ENCODE data around the gene MSI1.
"Not testable (repeated sequence)": the region's sequence is repeated elsewhere in the genome, so short reads cannot be mapped to it uniquely, and the experiment has no call there.

MSI1 gene

DNA sequence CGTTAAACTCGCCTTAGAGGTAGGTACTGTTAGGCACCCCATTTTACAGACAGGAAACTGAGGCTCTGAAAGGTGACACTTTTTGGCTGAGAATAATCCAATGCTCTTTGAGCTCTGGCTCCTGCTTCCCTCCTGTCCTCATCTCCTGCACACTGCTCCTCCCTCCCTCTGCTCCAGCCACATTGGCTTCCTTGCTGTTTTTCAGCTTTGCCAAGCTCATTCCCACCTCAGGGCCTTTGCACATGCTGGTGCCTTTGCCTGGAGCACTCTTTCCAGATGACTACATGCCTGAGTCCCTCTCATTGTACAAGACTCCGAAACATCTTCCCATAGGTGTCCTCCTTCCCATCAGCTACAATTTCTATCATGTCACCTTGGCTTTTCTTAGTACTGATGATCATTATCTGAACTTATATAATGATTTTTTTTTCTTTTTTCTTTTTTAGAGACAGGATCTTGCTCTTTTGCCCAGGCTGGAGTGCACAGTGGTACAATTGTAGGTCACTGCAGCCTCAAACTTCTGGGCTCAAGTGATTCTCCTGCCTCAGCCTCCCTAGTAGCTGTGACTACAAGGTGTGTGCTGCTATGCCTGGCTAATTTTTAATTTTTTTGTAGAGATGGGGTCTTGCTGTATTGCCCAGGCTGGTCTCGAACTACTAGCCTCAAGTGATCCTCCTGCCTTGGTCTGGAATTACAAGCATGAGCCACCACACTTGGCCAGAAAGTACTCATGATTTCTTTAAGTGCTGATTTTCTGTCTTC, 15.2 kb downstream of the MSI1 start:
- no peak for DNase-seq

- DNase-seq = no peak
Measured at GRCh38 chr12:120353136-120353535, 15.8 kb downstream of the MSI1 start.

DNA sequence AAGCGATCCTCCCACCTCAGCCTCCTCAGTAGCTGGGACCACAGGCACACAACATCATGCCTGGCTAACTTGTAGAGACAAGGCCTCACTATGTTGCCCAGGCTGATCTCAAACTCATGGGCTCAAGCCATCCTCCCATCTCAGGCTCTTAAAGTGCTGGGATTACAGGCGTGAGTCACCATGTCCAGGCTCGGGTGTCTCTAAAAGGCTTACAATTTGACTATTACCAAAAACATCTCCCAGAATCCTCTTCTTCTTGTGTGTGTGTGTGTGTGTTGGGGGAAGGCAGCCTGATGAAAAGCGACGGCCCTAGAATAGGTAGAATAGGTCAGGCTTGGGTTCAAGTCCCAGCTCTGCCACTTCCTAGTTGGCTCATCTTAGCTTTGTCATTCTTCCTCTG, 16.8 kb downstream of the MSI1 start:
- DNase-seq = no peak

DNA sequence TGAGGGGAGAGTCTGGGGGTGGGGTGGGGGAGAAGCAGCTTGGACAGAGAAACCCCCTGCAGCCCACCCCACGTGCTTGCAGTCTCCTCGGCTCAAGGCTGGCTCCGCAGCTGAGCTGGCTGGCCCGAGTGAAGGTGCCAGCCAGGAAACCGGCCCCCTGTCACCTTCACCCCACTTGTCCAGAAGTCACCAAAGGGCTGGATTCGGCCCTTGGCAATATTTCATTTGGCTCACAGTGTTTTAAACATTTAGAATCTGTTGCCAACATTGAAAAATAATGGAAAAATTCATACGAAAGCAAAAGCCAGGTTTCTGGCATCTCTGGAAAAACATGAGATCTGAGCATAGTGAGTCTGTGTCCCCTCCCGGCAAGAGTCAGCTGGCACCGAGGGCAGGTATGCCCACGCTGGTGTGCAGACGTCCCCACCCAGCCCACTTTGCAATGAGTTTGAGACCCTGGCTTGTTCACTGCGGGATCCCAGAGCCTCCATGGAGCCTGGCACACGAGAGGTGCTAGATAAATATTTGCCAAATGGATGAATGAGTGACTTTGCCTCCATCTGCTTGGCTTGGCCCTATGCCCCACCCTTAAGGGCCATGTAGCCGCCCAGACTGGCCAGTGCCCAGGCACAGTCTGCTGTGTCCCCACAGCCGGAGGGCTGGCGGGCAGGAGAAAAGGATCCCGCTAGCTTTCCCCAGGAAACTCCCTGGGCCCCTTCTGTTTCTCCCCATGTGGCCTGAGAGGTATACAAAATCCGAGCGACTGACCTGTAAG, 18.2 kb downstream of the MSI1 start:
- no peak for DNase-seq

DNA sequence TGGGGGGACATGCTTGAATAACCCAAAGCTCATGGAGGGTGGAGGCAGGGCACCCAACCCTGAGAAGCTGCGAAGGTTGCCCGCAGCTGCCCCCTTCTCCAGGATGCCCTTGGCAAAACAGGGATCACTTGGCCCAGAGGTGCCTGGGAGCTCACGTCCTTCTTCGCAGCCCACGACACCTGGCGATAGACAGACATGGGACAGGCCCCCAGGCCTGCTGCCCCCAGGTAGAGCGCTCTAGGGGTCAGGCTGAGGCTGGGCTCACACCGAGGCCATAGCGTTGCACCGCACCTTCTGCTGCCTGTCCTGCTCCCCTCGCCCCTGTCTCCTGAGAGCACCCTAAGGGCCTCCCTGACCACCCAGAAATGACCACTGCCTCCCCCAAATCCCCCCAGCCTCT, 21.2 kb downstream of the MSI1 start:
- DNase-seq = no peak

GRCh38 chr12:120346681-120347080, 22.3 kb downstream of the MSI1 start:
- no peak for DNase-seq

DNA sequence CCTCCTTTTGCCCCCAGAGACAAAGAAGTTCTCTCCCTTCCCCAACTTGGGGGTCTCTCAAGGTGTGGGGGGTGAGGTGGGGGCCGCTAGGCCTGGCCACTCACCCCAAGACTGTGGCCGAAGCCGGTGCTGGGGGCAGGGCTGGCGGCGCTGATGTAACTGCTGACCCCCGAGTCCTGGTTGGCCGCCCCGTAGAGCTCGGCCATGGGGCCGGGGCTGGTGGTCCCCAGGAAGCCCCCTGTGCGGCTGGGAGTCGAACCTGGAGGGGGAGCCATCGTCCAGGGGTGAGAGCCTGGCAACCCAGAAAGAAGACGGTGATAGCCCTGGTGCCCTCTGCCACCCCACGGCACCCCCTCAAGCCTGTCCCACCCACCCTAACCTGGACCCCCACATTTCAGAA, 22.9 kb downstream of the MSI1 start:
- no peak for DNase-seq

DNA sequence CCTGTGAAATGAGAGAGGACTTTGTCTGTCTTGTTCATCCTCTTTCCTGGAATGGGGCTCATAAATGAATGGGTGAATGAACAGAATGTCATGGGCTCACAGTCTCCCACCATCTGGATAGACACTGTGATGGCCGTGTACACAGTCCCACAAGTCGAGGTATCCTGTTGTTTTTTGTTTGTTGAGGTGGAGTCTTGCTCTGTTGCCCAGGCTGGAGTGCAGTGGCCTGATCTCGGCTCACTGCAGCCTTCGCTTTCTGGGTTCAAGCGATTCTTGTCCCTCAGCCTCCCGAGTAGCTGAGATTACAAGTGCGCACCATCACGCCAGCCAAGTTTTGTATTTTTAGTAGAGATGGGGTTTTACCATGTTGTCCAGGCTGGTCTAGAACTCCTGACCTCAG, 25.3 kb downstream of the MSI1 start:
- DNase-seq = no peak

GRCh38 chr12:120343039-120343537, 25.9 kb downstream of the MSI1 start:
- DNase-seq = no peak

DNA sequence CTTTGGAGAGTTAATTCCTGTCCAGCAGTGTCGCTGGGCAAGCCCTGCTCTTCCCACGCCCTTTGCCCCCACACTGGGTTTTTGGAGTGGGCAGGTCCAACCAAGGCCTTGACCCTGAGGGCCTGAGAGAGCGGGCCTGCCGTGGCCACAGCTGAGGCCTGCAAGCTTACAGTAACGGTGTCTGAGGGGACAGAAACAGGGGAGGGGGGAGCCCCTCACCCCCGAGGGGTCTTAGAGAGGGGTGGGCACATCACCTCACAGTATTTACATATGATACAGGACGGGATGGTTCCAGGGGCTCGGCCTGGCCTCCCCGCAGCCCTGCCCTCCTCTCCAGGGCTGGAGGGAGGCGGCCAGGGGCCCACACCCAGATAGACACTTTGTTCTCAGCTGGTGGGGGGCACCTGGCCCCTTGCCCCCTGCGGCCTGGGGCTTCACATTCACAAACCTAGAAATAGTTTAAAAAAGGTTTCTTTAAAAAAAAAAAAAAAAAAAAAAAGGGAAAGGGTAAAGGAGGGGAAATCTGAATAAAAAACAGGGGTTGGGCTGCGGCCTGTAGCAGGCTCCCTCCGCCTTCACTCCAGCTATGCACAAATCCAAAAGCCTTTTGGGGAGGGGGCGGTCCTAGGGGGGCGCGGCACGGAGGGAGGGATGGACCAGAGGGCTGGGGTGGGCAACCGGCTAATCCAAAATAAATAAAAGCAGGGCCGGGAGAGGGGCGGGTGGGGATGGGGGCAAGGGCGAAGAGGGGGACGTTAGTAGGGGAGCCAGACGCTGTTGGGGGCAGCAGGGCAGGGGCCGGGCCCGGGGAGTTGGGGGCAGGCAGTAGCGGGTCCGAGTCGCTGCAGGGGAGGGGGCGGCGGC, 26.6 kb downstream of the MSI1 start:
- DNase-seq = no peak

- no peak for DNase-seq
Measured at GRCh38 chr12:120339256-120339655, 29.7 kb downstream of the MSI1 start.

DNA sequence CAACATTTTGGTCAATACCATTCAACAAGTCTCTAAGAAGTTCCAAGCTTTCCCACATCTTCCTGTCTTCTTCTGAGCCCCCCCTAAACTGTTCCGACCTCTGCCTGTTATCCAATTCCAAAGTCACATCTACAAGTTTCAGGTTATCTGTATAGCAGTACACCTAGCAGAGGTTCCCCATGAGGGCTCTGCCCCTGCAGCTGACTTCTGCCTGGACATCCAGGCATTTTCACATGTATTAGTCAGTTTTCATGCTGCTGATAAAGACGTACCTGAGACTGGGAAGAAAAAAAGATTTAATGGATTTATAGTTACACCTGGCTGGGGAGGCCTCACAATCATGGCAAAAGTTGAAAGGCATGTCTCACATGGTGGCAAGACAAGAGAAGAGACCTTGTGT, 31.2 kb downstream of the MSI1 start:
- no peak for DNase-seq

DNA sequence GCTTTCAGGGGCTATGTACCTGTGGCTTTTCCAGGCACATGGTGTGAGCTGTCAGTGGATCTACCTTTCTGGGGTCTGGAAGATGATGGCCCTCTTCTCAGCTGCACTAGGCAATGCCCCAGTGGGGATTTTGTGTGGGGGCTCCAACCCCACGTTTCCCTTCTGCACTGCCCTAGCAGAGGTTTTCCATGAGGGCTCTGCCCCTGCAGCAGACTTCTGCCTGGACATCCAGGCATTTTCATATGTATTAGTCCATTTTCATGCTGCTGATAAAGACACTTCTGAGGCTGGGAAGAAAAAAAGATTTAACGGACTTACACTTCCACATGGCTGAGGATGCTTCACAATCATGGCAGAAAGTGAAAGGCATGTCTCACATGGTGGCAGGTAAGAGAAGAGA, 32.6 kb downstream of the MSI1 start:
- DNase-seq = not testable (repeated sequence)

DNA sequence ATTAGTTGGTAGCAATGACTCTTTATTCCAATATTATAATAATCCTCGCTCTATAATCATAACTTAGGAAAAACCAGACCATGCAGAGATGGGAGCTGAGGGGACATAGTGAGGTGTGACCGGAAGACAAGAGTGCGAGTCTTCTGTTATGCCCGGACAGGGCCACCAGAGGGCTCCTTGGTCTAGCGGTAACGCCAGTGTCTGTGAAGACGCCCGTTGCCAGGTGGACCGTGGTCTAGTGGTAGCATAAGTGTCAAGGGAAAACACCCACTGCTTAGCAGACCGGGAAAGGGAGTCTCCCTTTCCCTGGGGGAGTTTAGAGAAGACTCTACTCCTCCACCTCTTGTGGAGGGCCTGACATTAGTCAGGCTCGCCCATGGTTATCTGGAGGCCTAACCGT, 33.5 kb downstream of the MSI1 start:
- DNase-seq = not testable (repeated sequence)

DNA sequence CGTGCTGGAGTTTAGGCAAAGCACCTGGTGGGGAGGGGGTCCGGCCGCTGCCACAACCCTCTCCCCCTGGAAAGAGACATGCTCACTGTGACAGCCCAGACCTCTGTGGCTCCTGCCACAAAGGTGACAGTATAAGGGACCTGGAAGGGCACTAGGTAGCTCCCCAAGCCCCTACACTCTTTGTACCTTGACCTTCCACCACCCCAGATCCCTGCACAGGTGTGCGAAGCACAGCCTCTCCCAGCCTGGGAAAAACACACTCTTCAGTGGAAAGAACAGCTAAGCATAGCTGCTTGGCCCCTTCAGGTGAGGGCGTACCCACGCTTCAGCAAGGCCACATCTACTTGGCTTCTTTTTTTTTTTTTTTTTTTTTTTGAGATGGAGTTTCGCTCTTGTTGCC, 36.4 kb downstream of the MSI1 start:
- no peak for DNase-seq

GRCh38 chr12:120332041-120332440, 36.9 kb downstream of the MSI1 start:
- DNase-seq = no peak

GRCh38 chr12:120331390-120331789, 37.6 kb downstream of the MSI1 start:
- no peak for DNase-seq

- no peak for DNase-seq
Measured at GRCh38 chr12:120328228-120328627, 40.7 kb downstream of the MSI1 start.

GRCh38 chr12:120327593-120327992, 41.4 kb downstream of the MSI1 start, which contains the start of gene PLA2G1B:
Gene PLA2G1B, minus strand, starts transcription at chr12:120327779. Its CDS starts 26 bp downstream, at chr12:120327753.
- DNase-seq = no peak

DNA sequence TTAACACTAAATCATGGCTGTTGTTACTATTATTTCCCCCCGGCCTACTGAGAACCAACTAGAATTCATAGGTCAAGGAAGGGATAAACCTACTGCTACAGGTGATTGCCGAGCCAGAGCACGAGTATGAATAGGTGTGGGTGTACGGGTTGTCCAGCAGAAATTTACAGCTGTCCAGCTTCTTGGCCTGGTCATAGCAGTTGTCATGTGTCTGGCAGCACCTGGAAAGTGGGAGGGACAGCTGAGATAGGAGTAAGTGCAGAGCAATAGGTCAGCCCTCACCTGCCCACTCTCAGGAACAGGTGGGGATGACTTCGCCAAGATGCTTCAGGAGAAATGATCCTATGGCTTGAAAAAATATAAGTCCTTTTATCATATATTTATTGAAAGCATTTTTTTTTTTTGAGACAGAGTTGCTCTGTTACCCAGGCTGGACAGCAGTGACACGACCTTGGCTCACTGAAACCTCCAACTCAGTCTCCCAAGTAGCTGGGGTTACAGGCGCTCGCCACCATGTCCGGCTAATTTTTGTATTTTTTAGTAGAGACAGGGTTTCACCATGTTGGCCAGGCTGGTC, 44.0 kb downstream of the MSI1 start:
- DNase-seq = no peak

DNA sequence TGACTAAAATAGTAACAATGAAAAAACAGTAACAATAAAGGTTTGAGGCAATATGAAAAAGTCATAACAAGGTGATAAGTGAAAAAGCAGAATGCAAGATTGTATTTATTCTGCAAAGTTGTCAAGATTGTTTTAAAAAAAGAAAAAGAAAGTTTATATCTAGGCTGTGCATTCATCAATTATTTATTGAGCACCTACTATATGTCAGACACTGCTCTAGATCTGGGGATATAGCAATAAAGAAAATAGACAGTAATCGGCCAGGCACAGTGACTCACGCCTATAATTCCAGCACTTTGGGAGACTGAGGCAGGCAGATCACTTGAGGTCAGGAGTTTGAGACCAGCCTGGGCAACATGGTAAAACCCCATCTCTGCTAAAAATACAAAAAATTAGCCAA, 45.2 kb downstream of the MSI1 start:
- no peak for DNase-seq

DNA sequence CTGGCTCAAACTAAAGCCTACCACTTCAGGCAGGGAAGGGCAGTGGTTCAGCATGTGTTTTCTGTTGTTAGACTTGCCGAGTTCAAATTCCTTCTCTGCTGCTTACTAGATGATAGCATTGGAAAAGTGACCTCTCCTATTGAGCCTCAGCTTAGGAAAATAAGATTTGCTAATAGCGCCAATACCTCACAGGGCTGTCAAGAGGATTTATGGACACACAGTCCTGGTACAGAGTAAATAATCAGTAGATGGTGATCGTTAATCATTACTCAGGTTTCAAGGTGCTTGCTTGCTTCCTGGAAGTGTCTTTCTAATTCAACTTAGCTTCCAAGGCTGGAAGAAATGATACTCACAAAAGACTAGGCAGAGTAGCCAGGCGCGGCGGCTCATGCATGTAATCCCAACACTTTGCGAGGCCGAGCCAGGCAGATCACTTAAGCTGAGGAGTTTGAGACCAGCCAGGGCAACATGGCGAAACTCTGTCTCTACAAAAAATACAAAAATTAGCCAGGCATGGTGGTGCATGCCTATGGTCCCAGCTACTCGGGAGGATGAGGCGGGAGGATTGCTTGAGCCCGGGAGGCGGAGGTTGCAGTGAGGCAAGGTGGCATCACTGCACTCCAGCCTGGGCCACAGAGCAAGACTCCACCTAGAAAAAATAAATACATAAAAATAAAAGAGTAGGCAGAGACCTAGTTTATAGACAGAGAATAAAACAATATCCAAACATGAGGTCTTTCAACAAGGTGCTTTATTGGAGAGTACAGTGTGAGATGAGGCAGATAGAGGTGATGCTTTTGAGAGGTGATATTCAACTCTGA, 47.4 kb downstream of the MSI1 start:
- DNase-seq = no peak

Measured in 8988T (cell line).